ENCODE results near the gene DRG2.

Gene DRG2

DNA sequence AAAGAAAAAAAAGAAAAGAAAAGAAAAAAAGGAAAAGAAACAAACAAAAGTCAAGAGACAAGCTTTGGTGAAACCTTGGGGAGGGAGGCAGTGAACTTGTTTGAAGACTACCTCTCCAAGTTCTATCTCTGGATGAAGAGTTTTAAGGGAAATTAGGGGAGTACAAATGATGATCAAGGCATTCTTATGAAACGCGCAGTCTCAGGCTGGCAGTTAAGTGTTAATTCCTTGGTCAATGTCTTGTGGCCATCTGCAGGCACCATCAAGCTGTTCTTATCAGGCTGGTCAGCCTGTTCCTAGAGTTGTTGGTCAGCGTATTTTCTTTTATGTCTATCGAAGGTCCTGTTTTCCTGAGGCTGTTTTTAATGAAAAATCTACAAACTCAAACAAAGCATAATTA lies 8.2 kb upstream of the DRG2 start:
- DNase-seq: no peak

DNA sequence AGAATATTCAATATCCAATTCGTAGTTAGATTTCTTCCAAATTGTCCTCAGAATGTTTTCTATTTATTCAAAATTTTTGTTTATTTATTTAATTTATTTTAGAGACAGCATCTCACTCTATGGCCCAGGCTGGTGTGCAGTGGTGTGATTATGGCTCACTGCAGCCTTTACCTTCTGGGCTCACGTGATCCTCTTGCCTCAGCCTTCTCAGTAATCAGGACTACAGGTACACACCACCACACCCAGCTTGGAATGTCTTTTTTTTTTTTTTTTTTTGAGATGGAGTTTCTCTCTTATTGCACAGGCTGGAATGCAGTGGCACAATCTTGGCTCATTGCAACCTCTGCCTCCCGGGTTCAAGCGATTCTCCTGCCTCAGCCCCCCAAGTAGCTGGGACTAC lies 3.5 kb upstream of the DRG2 start:
- no peak for DNase-seq

DNA sequence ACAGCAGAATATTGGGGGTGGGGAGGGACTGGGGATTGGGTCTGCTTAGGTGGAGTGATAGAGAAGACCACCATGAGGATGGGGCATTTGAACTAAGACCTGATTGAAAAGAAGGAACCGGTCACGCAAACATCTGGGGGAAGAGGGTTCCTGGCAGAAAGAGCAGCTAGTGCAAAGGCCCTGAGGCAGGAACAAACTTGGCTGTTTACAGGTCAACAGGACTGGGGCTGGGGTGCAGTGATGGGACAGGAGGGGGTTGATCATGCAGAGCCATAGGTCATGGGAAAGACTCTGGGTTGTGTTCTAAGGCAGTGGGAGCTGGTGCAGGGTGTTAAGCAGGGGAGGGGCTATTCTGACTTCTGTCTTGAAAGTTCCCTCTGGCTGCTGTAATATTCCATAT lies 1.9 kb downstream of the DRG2 start:
- no peak for DNase-seq

DNA sequence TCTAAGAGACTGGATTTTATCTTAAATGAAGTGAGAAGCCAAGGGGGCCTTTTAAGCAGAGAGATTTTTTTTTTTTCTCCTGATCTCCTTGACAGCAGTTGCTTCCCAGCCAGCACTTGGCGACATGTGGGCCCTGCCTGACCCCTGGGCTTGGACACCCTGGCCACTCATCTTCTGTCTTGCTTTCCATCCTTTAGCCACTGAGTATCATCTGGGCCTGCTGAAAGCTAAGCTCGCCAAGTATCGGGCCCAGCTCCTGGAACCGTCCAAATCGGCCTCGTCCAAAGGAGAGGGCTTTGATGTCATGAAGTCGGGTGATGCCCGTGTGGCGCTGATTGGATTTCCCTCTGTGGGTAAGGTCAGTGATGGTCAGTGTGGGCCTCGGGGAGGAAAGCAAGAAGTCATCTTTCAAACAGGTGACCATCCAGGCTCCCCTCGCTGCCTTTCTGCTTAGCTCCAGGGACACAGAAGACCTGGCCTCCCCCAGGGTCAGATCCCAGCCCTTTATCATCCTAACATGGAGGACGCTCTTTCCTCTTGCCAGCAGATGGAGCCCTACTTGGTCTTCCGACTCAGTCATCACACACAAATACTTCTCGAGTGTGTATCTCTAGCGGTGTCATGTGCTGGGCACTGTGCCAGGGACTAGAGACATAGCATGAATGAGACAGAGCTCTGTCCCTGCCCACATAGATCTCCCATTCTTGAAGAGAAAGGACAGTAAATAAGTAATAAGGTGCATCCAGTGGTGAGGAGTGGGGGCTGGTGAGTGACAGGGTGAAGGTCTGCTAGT lies 6.1 kb downstream of the DRG2 start:
- DNase-seq: peak; percentile 46 to 49

DNA sequence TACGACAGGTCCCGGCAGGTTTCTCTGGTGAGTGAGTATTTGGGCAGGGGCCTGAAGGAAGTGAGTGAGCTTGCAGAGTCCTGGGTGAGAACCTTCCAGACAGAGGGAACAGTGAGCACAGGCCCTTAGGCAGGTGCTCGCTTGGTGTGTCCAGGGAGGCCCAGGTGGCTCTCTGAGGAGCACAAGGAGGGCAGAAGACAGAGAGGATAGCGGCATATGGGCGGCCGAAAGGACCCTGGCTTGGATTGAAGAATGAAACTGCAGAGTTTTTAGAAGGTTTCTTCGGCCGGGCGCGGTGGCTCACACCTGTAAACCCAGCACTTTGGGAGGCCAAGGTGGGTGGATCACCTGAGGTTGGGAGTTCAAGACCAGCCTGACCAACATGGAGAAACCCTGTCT lies 6.7 kb downstream of the DRG2 start:
- no peak for DNase-seq

DNA sequence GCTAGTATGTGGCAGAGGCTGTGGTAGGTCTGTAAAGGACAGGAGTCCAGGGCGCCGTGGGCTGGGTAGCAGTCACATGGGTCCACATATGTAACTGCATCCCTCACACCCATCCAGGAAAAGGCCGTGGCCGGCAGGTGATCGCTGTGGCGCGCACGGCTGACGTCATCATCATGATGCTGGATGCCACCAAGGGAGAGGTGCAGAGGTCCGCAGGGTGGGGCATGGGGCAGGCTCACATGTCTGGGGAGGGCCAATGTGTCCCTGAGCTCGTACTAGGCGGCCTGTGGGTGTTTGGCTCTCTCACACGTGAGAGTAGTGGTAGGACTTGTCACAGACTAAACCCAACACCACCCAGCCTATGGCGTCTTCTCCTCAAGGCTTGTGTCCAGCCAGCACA lies 11.8 kb downstream of the DRG2 start:
- no peak for DNase-seq

DNA sequence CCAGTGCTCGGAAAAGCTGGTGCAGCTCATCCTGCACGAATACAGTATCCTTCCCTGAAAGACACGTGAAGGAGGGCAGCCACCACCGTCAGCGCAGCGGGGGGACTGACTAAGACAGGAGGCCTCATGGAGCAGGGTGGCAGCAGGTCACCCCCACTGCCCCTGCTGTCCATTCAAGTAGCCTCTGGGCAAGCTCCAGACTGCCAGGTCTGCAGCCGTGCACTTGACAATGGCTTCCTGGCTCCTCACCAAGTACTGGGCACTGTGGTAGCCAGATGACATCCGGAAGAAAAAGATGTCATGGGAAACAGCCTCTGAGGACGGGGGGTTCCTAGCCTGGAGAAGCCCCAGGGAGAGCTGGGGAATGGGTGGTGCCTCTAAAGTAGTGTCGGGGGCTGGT lies 12.9 kb downstream of the DRG2 start:
- DNase-seq: no peak

DNA sequence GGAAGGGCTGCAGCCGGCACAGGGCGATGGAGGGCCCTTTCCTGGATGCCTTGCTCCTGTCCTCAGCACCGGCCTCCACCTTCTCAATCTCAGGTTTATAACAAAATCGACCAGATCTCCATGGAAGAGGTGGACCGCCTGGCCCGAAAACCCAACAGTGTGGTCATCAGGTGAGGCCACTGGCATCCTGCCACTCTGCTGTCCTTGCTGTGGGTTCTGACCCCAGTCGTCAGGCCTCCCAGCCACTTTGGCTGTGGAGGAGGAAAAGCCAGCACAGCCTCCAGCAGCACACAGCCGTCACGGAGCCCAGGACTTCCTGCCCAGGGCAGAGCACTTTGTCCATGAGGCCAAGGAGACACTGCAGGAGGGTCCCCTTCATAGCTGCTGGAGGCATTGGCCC lies 14.1 kb downstream of the DRG2 start:
- DNase-seq: no peak

DNA sequence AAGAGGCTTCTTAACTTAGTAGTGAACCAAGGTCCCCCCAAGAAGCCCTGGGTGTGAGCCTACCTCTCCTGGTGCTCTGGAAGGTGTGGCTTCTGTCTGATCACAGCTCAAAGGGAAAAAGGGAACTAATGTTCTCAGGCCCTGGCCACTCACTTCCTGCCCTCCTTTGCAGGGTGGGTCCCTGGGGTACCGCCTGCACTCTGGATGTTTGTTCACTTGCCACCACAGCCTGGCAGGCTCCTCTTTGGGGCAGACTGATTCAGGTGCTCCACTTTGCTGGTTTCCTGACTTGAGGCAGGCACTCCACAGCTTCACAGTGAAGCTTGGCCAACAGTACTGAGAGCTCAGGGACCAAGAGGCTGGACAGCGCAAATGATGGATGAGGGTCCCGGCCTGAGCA lies 14.9 kb downstream of the DRG2 start:
- no peak for DNase-seq

DNA sequence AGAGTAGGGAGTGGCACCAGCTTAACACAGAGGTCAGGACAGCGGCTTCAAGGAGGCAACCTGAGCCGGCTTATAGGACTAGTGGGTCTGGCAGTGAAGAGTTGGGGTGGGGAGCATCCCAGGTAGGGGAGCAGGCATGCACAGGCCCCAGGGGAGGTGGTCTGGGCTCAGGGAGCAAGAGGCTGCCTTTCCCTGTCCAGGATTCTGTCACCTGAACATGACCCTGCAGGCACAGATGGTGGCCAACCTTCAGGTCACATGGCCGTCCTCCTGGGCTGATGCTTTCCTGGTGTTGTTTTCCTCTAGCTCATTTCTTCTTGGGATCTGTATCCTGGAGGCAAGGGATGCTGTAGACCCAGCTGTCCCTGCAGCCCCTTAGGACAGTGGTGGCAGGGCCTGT lies 17.3 kb downstream of the DRG2 start:
- DNase-seq: no peak

DNA sequence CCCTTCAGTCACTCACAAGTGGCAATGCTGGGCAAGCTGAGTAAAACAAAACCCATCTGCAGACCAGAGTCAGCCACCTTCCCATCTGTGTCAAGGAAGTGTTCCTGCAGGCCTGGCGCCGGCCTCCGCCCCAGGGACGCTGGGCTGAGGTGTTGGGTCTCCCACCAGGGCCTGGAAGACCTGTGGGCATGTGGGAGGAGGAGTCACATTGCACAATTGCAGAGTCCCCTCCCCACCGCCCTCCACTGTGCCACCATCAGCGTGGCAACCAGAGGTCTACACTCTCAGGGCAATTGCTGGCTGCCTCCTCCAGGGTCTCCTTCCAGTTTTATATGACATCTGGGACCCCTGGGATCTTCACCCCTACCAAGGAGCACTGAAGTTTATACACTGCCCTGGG lies 17.8 kb downstream of the DRG2 start:
- DNase-seq: no peak

DNA sequence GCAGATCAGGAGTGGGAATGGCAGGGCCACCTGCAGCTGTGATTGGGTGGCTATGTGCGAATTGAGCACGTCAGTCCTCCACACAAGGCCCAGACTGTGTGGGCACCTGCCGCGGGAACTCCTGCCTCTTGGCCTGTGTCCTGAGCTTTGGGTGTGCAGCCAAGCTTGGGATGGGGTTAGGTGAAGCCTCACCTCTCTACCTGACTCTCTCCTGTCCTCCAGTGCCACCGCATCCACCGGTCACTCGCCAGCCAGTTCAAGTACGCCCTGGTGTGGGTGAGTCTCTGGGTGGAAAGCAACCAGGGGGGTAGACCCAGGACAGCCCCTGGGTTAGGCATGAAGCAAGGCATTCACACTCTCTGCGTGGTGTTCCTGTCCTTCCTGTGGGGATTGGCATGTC lies 18.5 kb downstream of the DRG2 start:
- no peak for DNase-seq

DNA sequence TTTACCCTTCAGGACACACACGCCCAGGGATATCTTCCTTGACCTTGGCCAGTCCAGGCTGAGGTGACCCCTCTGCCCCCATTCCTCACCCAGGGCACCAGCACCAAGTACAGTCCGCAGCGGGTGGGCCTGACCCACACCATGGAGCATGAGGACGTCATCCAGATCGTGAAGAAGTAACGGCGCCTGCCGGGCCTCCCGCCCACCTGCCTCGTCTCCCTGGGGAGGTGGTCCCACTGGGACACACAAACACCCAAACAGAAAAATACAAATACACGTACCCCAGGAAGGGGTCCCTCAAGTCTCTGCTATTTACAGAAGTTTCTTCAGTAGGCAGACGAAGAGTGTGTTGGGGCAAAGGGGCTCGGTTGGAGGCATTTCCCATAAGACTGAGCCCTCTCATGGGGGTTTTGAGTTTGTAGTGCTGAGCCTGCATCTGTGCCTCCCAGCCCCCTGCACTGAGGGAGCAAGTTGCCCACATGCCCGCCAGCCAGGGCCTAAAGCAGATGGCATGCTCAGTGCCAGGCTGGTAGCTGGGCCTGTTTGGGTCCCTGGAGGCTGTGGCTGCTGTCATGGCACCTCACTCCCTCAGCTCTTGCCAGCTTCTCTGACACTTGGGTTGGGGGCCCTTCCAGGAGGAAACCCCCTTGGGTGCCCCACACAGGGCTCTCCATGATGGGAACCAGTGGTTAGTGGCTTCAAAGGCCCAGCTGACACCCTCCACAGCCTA lies 19.5 kb downstream of the DRG2 start:
- DNase-seq: no peak

DNA sequence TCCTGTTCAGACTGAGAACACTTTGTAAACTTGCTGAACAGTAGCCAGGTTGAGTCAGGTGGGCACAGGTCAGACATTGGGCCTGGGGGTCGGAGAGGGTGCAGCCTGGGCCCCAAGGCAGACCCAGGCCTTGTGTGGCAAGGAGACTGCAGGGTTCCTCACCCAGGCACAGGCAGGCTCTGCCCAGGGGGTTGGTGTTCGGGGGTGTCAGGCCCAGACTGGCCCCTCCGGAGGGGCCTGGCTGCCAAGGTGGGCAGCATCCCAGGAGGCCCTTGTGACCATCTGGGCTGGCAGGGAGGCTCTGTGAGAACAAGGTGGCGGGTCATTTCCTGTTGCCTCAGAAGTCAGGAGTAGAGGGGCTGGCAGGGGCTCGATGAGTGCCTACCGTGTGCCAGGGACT lies 20.2 kb downstream of the DRG2 start:
- no peak for DNase-seq

DNA sequence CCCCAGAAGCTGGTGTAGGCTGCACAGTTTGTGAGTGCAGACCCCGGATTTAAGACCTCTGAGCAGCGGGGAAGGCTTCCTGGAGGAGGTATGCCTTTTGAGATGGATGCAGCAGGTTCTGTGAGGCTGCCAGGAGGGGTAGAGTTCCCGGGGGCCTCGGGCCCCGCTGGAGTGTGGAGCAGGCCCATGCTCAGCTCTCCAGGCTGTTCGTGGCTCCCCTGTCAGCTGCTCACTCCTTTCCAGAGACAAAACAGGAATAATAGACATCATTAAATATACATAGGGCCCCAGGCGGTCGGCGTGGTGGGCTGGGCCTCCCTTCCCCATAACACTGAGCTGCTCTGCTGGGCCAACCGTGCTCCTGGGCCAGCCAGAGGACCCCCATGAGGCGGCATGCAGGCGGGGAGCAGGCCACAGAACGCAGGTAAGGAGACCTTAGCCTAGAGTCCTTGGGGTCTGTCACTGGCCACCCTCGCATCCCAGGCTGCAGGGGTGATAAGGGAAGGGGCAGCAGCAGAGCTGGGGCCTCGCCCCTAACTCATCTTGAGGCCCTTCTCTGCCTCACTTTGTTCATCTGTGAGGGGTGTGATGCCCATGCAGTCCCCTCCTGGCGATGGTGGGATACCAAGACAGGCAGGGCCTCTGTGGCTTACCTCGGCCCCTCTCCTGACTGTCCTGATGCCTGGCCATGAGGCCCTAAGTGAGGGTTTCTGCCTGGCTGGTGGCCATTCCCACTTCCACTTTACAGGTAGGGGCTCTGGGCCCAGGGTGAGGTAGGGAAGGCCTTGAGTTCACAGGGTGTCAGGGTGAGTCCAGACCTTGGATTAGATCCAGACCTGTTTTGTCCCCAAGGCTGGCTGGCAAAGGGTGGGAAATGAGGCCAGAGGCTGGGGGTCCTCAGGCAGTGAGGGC lies 20.9 kb downstream of the DRG2 start, which contains the start of gene MYO15A:
TSS of gene MYO15A (plus strand) at position 356 of the 912 bp plus-strand sequence. CDS start 10,045 bp downstream, outside the sequence.
- DNase-seq: no peak

DNA sequence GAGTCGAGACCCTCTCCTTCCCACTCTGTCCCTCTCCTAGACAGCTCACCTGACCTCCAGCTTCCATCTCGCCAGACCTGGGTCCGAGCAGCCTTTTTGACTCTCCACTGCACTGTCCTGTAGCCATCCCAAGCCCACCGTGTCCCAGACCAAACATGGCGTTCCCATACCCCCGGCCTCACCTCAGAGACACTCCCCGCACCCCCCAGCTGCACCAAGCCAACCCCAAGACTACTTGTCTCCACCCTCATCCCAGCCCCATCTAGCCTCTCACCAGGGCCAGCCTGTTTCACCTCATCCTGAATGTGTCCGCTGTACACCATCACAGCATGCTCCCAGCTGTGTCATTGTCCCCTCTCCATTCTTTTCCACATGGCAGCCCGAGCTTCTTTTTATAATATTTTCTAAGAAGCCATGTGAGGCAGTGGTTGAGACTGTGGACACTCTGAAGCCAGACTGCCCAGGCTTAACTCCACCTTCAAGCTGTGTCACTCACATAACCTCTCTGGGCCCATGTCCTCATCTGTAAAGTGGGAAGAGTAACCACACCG lies 22.3 kb downstream of the DRG2 start:
- no peak for DNase-seq

DNA sequence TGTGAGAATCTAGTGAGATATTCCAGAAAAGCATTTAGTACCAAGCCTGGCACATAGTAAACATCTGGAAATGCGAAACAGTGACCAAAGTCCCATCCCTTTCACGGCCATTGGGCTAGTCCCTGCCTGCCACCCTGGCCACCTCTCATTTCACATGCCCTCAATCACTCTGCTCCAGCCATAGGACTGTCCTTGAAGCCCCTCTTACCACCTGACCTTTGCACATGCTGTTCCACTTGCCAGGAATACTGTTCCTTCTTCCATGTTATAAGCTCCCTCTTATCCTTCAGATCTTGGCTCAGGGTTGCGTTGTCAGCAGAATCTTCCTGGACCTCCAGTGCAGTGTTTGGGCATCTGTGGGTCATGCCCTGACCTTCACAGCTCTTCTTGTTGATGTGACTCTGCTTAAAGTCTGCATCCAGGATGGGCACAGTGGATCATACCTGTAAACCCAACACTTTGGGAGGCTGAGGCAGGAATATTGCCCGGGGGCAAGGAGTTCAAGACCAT lies 22.9 kb downstream of the DRG2 start:
- DNase-seq: no peak

DNA sequence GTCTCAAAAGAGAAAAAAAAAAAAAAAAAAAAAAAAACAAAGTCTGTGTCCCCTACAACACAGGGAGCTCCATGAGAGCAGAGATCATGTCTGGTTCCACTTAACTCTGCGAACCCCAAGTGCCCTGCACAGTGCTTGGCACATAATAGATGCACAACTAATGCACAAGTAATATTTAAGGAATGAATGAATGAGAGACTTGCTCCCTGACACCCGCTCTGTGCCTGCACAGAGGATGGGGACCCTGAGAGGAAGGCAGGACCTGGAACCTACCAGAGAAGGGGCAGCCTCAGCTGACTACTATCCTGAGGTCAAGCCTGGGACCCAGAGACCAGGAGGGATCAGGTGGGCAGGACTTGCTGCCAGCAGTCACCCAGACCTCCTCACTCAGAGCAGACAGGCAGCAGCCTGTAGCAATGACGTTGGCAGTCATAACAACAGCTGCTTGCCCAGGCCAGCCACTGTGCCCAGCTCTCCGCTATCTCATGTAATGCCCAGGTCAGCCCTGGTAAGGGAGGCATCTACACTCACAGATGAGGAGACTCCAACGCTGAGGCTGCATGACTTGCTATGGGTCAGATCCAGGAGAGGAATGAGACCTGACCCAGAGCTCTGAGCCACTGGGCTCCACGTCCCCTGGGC lies 23.7 kb downstream of the DRG2 start:
- DNase-seq: no peak

DNA sequence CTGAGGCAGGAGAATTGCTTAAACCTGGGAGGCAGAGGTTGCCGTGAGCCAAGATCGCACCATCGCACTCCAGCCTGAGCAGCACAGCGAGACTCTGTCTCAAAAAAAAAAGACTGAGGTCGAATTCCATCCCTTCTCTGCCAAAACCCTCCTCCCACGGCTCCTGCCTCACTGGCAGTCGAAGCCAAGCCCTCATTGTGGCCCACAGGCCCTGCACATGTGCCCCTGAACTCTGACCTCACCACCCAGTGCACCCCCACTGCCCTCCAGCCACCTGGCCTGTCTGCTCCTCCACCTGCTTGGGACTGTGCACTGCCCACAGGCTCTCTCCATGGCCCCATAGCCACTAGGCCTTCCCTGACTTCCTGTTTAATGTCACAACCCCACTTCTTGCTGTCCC lies 27.8 kb downstream of the DRG2 start:
- DNase-seq: no peak

DNA sequence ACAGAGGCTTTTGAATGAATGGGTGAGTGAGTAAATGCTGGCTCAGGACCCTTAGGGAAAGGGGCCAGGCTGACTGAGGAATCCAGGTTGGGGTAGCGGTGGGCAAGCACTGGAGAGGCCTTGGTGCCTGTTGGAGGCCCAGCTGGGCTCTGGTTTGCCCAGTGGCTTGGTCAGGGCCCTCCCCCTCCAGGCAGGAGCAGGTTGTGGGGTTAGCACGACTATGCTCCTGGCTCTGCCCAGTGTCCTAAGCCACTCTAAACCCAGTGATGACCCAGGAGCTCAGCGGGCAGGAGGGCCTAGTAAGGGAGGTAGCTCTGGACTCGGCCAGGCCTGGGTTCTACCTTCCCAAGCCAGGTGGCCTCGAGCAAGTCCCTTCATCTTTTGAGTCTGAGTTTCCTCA lies 28.3 kb downstream of the DRG2 start:
- no peak for DNase-seq

DNA sequence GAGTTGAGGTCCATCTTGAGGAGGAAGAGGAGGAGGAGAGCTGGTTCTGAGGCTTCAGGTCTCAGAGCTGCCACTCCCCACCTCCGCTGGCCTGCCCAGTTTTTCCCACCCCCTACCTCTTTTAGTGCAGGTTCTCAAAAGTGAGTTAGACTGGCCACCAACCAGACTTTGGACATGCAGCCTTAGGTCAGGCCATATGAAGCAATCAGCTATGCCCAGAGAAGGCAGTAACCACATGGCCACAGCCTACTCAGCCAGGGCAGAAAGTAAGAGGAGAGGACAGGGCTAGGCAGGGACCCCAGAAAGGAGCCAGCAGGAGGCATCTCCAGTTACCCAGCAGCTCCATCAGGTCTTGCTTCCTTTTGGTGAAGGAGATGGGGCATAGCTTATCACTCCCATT lies 29.8 kb downstream of the DRG2 start:
- DNase-seq: no peak

Measured in inflammatory macrophage (primary cell).